Mesenteric fat pad (tissue), 1 donor: ENCODE results near the gene PSAP. TPM values are rescaled to one million over a fixed set of nuclear protein-coding genes. Genes with fewer than 3 reads are reported as not detected.
A peak's percentile ranks its signal among the peaks of the same experiment; 100 is the strongest.
"Not testable (repeated sequence)": the region's sequence is repeated elsewhere in the genome, so short reads cannot be mapped to it uniquely, and the experiment has no call there.

Experiments used
- DNase-seq: peaks from one replicate; pipeline ENCODE4 v3.0.0-alpha.2; 2020; ENCODE audit warnings: low spot score
- total RNA-seq: library from RNA; stranded (reverse); fragmentation: NEBNext Ultra II Directional; extraction: Animal tissue kit (Norgen Biotek cat#: 25700); gene quantifications from one replicate; pipeline ENCODE4 v1.2.1, GENCODE V29; 2021
- donor health status: DM: yes; HTN: yes; CAD: no.

Gene PSAP
- total RNA-seq, 1 donor from 2014 or later: 1,414 TPM

DNA sequence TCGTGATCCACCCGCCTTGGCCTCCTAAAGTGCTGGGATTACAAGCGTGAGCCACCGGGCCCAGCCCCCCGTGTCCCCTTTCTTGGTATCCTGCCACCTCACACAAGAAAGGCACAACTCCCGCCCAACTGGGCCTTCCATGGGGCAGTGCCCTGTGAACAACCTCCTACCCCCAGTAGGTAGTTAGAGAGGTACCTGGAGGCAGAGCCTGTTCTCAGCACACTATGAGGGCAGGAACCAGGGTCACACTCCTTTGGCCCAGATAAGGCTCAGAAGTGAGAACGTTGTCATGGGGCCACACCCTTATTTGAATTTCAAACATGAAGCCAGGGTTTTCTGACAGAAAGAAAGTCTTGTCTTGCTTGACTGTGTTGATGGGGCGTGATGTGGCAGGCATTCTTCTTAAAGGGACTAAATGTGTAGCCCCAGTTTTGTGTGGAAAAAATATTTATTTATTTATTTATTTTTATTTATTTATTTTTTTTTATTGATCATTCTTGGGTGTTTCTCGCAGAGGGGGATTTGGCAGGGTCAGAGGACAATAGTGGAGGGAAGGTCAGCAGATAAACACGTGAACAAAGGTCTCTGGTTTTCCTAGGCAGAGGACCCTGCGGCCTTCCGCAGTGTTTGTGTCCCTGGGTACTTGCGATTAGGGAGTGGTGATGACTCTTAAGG is 23.8 kb upstream of the PSAP start:
- not testable (repeated sequence) for DNase-seq

DNA sequence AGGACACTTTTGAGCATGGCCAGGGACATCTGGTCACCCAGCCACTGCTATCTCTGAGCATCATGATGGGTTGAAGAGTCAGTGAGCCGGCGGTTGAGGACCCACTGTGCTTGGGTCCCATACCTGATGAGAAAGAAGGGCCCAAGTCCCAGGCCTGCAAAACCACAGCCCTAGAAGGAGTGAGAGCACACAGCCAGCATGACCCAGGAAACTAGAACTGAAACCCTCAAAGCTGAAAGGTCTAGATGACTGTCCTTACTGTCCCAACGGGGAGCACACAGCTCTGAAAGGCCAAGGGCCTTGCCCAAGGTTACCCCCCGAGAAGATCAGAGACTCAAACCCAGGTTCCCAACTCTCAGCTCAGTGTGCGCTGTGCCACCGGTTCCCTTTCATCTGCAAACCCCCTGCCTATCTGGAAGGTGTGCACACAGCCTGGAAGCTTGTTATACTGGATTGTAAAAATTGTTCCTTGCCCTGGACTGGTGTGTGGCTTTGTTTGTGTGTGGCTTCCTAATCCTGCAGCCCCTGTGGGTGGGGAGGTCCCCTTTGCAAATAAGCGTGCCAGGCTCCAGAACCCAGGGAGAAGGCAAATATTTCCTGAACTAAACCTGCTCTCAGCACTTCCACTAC is 22.6 kb upstream of the PSAP start:
- no peak for DNase-seq

DNA sequence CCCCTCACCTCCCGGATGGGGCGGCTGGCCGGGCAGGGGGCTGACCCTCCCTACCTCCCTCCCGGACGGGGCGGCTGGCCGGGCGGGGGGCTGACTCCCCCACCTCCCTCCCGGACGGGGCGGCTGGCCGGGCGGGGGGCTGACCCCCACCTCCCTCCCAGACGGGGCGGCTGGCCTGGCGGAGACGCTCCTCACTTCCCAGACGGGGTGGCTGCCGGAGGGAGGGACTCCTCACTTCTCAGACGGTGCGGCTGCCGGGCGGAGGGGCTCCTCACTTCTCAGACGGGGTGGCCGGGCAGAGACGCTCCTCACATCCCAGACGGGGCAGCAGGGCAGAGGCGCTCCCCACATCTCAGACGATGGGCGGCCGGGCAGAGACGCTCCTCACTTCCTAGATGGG is 18.6 kb upstream of the PSAP start:
- not testable (repeated sequence) for DNase-seq

DNA sequence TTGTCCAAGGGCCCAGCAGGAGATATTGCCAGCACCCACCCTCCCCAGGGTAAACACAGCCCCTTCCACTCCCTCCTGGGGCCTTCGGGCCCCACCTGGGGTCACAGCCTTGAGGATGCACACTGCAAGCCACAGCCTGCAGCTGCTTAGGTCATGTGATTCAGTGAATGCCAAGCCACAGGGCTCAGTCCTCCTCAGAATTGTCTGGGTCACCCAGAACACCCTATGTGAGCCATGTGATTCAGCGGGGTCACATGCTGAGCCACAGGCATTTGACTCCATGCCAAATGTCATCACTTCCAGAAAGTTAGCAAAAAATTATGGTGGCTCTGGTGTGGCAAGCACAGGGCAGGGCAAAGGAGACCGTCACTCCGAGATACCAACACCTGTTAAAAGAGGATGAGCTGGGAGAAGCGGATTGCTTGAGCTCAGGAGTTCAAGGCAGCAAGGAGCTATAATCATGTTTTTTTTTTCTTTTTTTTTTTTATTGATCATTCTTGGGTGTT is 17.2 kb upstream of the PSAP start:
- DNase-seq: no peak

DNA sequence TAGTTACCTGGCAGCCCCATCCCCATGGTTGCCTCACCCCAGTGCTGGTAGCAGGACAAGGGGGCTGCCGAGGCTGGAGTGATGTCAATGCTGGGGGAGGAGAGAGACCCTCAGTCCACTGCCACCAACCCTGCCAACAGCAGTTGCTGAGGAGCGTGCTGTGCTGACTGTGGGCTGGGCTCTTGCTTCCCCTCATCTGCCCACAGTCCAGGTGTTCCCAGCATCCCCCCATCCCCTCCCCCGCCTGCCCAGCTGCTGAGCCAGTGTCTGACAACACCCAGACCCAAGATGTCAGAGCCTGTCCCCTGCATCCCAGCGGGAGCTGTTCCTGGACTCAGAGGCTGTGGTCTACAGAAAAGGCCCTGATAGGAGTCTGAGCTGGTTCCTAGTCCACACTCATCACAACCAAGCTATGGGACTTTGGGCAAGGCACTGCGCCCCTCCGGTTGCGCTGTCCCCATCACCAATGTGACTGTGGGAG is 14.6 kb upstream of the PSAP start:
- peak; percentile 77 for DNase-seq

DNA sequence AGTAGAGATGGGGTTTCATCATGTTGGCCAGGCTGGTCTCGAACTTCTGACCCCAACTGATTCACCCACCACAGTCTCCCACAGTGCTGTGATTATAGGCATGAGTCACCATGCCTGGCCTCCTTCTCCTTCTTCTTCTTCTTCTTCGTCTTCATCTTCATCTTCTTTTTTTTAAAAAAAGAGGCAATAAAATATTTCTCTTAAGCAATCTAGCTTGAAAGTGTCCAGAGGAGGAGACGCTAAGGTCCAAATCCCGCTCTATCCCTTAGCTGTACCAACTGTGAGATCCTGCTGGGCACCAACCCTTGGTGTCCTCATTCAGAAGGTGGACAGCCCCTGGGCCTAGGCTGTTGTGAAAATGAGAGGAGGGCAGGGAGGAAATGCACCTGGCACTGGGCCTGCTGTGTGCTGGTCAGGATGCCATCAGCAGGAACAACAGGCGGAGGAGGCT is 13.9 kb upstream of the PSAP start:
- peak; percentile 68 for DNase-seq

DNA sequence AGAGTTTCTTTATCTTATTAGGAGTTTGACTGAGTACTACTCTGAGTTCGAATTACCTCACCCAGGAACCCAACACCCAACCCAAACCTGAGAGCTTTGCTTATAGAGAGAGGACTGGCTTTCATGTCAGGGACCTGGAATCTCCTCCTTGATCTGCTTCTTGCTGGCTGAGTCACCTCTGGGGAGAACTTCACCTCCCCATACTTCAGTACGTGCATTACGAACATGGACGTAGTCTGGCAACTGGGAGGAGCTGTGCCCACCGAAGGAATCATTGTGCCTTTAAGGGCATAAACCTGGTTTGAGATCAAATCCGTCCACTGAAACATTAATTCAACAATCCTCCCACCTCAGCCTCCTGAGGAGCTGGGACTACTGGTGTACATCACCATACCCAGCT is 12.2 kb upstream of the PSAP start:
- DNase-seq: peak; percentile 37

DNA sequence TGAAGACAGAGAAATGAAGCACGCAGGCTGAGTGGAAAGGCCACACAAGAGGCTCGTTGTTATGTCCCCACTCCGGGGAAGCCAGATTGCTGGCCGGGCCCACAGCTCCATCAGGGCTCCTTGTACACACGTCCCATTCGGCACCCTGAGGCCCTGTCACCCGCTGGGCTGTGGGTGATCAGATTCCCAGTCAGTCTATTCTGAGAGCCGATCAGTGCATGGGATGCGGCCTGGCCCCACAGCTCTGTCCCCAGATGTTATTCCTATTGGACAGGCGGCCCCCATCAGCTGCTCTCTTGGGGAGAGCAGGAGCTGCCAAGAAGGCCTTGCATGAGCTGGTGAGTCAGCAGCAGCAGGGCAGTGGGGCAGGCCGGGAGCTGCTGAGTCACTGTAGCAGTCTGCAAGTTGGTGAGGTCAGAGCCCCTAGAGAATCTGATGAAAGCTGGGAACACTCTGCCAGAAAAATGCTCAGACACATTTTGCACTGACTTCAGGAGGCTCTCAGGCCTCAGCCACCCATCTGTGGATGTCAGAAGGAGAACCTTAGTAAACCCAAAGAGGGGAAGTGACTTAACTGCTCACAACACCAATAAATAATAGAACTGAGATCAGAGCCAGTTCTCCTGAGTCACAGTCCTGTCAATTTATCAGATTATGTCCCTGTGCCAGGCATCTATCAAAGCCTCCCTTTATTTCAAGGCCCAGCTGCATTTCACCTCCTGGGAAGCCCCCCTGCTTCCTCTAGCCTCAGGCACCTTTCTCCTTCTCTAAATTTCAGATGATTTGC is 9.4 kb upstream of the PSAP start:
- peak; percentile 95 for DNase-seq

DNA sequence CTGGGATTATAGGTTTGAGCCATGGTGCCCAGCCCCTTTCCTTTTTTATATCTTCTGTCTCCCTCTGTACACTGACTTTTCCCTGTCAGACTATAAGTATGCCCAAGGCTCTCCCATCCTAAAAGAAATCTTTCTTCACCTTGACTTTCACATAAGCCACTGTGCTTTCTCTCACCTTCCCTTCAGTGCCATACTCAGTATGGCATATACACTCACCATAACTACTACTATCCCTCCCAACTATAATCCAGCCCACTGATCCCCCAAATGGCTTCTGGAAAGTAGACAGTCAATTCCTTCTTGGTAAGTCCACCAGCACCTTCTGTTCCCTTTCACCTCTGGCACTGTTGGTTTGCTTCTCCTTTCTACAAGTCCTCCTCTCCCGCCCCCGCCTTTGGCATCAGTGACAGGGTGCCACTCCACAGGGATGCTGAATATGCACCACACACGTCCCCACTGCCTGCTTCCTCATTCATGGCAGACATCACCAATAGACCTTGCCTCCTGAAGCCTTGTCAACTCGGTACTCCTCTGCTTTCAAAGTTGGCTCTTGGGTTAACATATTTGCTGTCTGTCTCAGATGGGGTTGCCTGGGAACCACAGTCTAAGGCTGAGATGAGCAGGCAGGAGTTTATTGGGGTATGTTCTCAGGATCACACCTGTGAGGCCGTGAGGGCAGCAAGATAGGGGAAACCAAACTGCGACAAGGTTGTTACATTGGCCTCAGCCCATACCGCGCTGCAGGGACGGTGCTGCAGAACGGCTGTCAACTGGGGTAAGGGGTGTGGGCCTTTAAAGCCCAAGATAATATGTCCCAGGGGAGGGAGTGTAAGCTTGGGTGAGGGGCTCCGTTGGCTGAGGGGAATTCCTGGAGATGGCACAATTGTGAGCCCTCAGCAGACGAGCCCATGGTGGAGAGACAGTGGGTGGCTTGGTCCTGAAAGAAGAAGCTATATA is 7.2 kb upstream of the PSAP start:
- no peak for DNase-seq

DNA sequence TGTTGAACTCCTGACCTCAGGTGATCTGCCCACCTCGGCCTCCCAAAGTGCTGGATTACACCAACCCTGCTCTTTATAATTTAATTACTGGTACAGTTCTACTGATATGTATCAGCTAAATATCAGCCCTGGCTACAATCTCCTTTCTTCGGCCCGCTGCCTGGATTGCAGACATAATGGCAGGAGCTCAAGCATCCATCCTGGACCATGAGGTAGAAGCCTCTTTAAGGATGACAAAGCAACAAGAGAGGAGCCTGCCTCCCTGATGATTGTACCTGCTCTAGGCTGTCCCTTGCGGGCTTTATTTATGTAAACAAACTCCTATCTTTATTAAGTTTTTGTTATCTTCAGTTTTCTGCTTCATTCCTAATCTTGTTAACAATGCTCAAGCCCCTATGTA is 5.6 kb upstream of the PSAP start:
- DNase-seq: no peak

DNA sequence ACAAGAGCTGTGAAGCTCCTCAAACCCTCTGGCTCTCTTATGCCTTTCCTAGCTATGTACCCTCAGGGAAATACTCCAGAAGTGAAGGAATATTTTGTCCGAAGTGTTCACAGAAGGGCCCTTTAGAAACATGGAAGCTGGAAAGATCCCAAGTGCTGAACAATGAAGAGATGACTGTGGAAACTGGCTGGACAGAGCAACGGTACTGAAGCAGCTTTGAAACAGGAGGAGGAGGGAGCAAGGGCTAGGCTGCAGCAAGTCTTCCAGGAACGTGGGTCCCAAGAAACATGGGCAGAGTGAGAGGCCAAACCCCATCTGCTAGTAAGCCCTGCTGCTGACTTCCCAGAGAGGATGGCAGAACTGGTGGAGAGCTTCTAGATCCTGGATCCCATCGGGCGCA is 3.0 kb upstream of the PSAP start:
- no peak for DNase-seq

DNA sequence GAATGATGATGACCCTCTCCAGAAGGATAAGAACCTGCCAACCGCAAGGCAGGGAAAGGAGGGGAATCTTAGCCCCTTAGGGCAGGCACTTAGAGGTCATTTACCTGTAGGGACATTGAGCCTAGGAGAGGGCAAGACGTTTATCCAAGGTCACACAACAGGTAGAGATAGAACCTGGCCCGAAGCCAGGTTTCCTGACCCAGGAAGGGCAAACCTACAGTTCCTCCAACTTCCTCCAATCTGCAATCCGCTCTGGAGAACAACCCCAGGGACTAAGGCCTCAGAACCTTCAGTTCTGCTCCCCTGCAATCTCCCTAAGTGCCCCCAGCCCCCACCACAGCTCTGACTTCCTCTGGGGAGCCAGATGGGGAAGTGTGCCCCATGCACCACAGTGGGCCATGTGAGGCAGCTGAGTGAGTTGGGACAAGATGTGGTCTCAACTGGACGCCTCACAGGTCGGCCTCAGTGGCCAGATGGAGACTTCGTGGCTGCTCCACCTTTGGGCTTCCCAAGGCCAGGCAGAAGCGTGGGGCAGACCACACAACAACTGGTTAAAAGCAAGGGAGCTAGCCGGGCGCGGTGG is 1.4 kb upstream of the PSAP start:
- DNase-seq: no peak

DNA sequence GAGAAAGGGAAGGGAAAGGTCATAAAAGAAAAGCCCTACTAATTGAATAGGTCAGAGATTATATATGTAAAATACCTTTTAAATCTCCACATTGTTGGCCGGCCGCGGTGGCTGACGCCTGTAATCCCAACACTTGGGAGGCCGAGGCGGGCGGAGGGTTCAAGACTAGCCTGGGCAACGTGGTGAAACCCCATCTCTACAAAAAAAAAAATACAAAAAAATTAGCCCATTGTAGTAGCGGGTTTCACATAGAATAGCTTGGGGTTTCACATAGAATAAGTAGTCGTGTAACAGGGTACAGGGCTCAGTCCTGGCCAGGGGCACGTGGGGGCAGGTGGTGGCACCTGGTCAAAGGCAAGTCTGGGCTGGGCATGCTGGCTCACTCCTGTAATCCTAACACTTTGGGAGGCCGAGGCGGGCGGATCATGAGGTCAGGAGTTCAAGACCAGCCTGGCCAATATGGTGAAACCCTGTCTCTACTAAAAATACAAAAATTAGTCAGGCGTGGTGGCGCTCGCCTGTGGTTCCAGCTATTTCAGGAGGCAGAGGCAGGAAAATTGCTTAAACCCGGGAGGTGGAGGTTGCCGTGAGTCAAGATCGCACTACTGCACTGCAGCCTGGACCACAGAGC is 529 bp upstream of the PSAP start:
- DNase-seq: not testable (repeated sequence)

DNA sequence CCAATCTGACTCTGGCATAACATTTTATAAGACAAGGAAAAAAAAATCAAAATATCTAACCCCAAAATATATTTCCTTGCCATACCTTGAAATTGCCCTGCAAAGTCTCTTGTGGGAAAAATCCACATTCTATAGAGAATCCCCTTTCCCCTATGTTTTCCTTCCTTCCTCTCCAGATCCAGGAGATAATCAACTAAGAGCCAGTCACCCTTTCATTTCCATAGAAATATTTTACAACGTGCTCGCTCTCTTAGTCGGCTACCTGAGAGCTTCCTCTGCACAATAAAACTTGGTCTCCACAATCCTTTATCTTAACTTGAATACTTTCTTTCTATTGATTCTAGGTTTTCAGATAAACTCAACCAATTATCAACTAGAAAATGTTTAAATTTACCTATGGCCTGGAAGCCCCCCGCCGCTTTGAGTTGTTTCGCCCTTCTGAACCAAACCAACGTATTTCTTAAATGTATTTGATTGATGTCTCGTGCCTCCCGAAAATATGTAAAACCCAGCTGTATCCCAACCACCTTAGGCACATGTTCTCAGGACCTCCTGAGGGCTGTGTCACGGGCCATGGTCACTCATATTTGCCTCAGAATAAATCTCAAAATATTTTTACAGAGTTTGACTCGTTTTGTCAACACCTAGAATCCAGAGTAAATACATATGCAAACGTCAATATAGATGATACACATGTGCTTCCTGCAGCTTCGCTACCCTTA is 869 bp downstream of the PSAP start:
- peak; percentile 8 for DNase-seq

DNA sequence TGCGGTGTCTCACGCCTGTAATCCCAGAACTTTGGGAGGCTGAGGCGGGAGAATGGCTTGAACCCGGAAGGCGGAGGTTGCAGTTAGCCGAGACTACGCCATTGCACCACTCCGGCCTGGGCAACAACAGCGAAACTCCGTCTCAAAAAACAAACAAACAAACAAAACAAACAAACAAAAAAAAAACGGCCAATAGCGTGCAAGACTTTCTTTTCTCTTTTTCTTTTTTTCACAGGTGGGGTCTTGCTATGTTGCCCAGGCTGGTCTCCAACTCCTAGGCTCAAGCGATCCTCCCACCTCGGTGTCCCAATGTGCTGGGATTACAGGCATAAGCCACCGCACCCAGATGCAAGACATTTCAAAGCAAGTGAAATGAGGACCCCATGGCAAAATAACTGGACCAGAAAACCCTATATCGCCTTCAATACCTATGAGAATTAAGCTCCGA is 1.6 kb downstream of the PSAP start:
- DNase-seq: peak; percentile 37

DNA sequence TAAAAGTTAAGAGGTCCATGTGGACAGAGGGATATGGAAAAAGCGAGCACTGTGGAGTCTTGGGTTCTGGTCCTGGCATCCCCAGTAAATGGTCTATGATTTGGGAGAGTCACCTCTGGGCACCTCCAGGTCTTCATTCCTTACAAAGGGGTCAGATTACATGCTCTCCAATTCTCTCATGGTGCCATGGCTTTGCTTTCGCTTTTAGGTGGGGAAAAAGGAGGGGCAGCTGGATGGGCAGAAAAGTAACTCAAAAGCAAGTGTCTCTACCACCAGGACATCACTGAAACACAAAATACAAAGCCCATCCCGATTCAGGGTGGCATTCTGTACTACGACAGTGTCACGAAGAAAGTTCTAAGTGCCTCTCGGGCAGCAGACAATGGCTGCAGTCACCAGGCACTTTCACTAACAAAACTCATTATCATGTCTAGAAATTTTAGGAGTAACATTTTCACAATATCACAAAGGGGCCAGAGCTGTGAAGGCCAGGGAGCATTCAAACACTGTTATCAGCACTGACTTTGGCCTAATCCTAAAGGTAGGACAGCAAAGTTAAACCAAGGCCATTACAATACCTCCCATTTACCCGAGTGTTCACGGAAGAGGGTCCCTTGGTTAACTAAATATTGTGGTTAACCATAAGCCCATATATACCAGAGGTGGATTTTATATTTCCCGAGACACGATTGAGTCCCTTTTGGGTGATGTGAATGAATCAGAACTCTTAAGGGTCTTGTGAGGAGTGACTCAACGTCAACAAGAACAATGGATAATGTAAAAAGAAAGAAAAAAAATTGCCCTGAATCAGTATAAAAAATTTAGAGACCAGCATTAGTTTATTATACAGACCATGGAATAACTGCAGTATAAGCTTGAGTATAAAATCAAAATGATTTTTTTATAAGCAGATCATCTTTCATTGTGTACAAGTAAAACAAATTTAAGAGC is 2.5 kb downstream of the PSAP start:
- peak; percentile 41 for DNase-seq

DNA sequence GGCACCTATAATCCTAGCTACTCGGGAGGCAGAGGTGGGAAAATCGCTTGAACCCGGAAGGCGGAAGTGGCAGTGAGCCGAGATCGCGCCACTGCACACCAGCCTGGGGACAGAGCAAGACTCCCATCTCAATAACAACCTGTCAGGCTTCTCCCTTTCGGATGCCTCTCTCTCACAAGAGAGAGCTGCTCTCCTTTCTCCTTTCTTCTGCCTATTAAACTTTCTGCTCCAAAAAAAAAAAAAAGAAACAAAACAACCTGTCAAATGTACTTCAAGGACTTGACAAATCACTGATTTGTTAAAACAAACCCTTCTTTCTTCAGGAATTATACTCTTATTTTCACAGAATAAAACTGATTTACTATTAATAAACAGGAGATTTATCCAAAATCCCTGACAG is 3.6 kb downstream of the PSAP start:
- peak; percentile 26 for DNase-seq

DNA sequence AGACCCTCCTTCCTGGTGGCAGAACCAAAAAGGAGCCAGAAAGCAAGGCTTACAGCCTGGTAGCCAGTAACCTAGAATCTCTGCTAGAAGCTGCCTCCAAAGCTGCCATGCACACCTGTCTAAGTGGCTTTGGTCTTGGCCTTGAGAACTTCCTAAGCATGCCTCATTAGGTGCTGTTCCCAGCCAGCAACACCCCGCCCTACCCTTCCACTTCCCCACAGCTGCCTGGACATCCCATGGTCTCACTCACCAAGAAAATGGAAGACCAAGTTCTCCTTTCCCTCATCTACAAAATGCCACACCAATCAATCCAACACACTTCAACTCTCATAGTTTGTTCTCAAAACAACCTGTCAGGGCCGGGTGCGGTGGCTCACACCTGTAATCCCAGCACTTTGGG is 4.2 kb downstream of the PSAP start:
- peak; percentile 35 for DNase-seq
